Measurements from ENCODE around the gene SLC2A13.

DNA sequence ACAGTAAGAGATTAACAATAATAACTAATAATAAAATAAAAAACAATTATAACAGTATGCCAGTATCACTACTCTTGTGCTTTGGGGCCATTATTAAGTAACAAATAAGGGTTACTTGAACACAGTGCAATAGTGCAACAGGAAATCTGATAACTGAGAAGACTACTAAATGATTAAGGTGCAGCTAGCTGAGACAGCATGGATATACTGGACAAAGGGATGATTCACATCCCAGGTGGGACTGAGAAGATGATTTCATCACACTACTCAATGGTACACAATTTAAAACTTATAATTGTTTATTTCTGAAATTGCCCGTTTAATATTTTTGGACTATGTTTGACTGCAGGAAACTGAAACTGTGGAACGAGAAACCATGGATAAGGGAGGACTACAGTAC lies 317.6 kb downstream of the SLC2A13 start:
- TF ChIP-seq, protein P1, sequence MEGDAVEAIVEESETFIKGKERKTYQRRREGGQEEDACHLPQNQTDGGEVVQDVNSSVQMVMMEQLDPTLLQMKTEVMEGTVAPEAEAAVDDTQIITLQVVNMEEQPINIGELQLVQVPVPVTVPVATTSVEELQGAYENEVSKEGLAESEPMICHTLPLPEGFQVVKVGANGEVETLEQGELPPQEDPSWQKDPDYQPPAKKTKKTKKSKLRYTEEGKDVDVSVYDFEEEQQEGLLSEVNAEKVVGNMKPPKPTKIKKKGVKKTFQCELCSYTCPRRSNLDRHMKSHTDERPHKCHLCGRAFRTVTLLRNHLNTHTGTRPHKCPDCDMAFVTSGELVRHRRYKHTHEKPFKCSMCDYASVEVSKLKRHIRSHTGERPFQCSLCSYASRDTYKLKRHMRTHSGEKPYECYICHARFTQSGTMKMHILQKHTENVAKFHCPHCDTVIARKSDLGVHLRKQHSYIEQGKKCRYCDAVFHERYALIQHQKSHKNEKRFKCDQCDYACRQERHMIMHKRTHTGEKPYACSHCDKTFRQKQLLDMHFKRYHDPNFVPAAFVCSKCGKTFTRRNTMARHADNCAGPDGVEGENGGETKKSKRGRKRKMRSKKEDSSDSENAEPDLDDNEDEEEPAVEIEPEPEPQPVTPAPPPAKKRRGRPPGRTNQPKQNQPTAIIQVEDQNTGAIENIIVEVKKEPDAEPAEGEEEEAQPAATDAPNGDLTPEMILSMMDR (IDR thresholded peaks at IDR 0.05): no peak
- TF ChIP-seq POLR2A (IDR thresholded peaks at IDR 0.05): no peak
- TF ChIP-seq POLR2AphosphoS5 (IDR thresholded peaks at IDR 0.05; ENCODE audit: insufficient read depth in 1 of 2, low read depth in 1 of 2): no peak

Data from vagina (tissue), 2 donors.